ENCODE data around the gene GFI1B.

DNA sequence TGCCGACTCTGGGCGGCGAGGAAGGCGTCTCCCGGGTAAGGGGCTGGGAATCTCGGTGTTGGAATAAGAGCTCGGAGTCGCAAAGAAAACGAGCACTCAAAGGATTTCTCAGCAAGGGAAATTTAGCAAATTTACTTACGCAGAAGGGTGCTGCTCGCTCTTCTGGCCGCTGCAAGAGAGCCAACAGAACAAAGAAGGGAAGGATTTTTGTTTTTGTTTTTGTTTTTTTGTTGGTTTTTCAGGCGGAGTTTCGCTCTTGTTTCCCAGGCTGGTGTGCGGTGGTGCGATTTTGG is 52.6 kb downstream of the GFI1B start:
- TF ChIP-seq CTCF (conservative IDR thresholded peaks at IDR 0.05; ENCODE audit: low read depth, low read length) = no peak
- no peak for TF ChIP-seq EZH2 (IDR thresholded peaks at IDR 0.05; ENCODE audit: low read length, unreplicated experiment)

All from PC-3 (cell line).